Endothelial cell of umbilical vein (primary cell): ENCODE data around the gene MACF1. TPM values are rescaled to one million over a fixed set of nuclear protein-coding genes. Genes with fewer than 3 reads are reported as not detected.

ENCODE experiments used
- BruUV-seq: library from RNA; stranded (reverse); fragments of 400-500 nt; replicated peaks from 2 replicates; lab custom pipeline; 2021; lab: Mats Ljungman, UMichigan
- CTCF ChIA-PET: fragments of 300-600, 350-600 bp; sonication (Branson Sonifier 250); formaldehyde crosslinking; loops from one replicate; lab custom pipeline; 2021; ENCODE audit warnings: antibody characterized with exemption, inconsistent platforms; lab: Charles Lee
- POLR2A ChIA-PET: fragments of 300-600, 350-600 bp; sonication (Branson Sonifier 250); formaldehyde crosslinking; loops from one replicate; lab custom pipeline; 2021; ENCODE audit warnings: antibody characterized with exemption, inconsistent platforms; lab: Charles Lee
- DNase-seq: peaks from one replicate; pipeline ENCODE4 v3.0.0-alpha.2; 2011; ENCODE audit warnings: low read depth, low spot score
- FAIRE-seq: peaks from 2 replicates; lab custom pipeline; 2011; peaks lifted over from hg19 to GRCh38; lab: Jason Lieb, UNC
- H2AFZ ChIP-seq: 2 replicates; pipeline ENCODE4 v1.6.0; 2012; ENCODE audit warnings: low read depth, low read length, control low read depth, inconsistent platforms
- H3K27ac ChIP-seq: 2 replicates; pipeline ENCODE4 v1.5.1; 2011; ENCODE audit warnings: low read depth, mild to moderate bottlenecking, control low read depth, low read length, moderate library complexity; ENCODE audit not compliant: insufficient read depth
- H3K27me3 ChIP-seq, 2 experiments: 2 replicates each; pipeline versions ENCODE4 v1.6.0 to v1.6.1; 2011; ENCODE audit warnings: low read length in 2 of 2, mixed read lengths in 1 of 2; ENCODE audit not compliant: control insufficient read depth in 2 of 2, insufficient read depth in 2 of 2
- H3K36me3 ChIP-seq, 2 experiments: 2 replicates in 1 of 2; 3 replicates in 1 of 2; pipeline ENCODE4 v1.5.1; 2011; ENCODE audit warnings: low read length in 2 of 2, mild to moderate bottlenecking in 1 of 2, moderate library complexity in 1 of 2; ENCODE audit not compliant: control insufficient read depth in 2 of 2, insufficient read depth in 2 of 2; ENCODE audit errors: extremely low read depth in 1 of 2
- H3K4me1 ChIP-seq: 3 replicates; pipeline ENCODE4 v1.5.1; 2011; ENCODE audit warnings: mild to moderate bottlenecking, low read length; ENCODE audit not compliant: control insufficient read depth, insufficient read depth; ENCODE audit errors: extremely low read depth
- H3K4me2 ChIP-seq: 2 replicates; pipeline ENCODE4 v1.6.1; 2011; ENCODE audit warnings: low read length, control low read depth, mixed read lengths; ENCODE audit not compliant: insufficient read depth
- H3K4me3 ChIP-seq, 3 experiments: fragments of 200-600 bp in 1 of 3; sonication (generic), shearing (Covaris generic) in 1 of 3; replicated peaks in 1 of 3; 2 replicates each; pipeline ENCODE4 v1.5.1; 2011 to 2016; ENCODE audit warnings: control low read depth in 3 of 3, low read length in 3 of 3, mild to moderate bottlenecking in 2 of 3, inconsistent platforms in 1 of 3, low read depth in 1 of 3, moderate library complexity in 1 of 3; ENCODE audit not compliant: insufficient read depth in 1 of 3
- H3K79me2 ChIP-seq: 2 replicates; pipeline ENCODE4 v1.6.0; 2012; ENCODE audit warnings: low read length, inconsistent platforms; ENCODE audit not compliant: control insufficient read depth, insufficient read depth
- H3K9ac ChIP-seq: replicated peaks from 2 replicates; pipeline ENCODE3; 2011; ENCODE audit warnings: low read length, control low read depth; ENCODE audit not compliant: insufficient read depth; ENCODE audit errors: extremely low read depth
- H3K9me1 ChIP-seq: replicated peaks from 3 replicates; pipeline ENCODE4 v1.6.0; 2011; ENCODE audit warnings: mild to moderate bottlenecking, low read length; ENCODE audit not compliant: control insufficient read depth, insufficient read depth; ENCODE audit errors: extremely low read depth
- H3K9me3 ChIP-seq: replicated peaks from 2 replicates; pipeline ENCODE4 v1.5.1; 2012; ENCODE audit warnings: low read length, inconsistent platforms; ENCODE audit not compliant: control insufficient read depth, insufficient read depth
- H4K20me1 ChIP-seq: replicated peaks from 2 replicates; pipeline ENCODE3; 2011; ENCODE audit warnings: mild to moderate bottlenecking, low read length; ENCODE audit not compliant: control insufficient read depth, insufficient read depth; ENCODE audit errors: extremely low read depth
- CTCF ChIP-seq, 2 donors: IDR thresholded peaks; 1 replicate in 1 of 2; 2 replicates in 1 of 2; pipeline ENCODE4 v1.5.1; 2011; ENCODE audit warnings: low read length in 2 of 2, mild to moderate bottlenecking in 2 of 2, moderate library complexity in 2 of 2, control low read depth in 1 of 2, inconsistent platforms in 1 of 2, low read depth in 1 of 2; ENCODE audit not compliant: insufficient read depth in 1 of 2; ENCODE audit errors: extremely low read depth in 1 of 2
- EZH2 ChIP-seq: IDR thresholded peaks from 2 replicates; pipeline ENCODE4 v1.6.1; 2012; ENCODE audit warnings: borderline replicate concordance, low read depth, mild to moderate bottlenecking, moderate library complexity, low read length, inconsistent platforms; ENCODE audit not compliant: severe bottlenecking
- FOS ChIP-seq: IDR thresholded peaks from 2 replicates; pipeline ENCODE4 v1.6.1; 2011; ENCODE audit warnings: mild to moderate bottlenecking, low read length, moderate library complexity, borderline replicate concordance; ENCODE audit not compliant: insufficient read depth
- GATA2 ChIP-seq: IDR thresholded peaks from 2 replicates; pipeline ENCODE4 v1.7.0; 2011; ENCODE audit warnings: low read depth, mild to moderate bottlenecking, moderate library complexity, mixed read lengths, low read length; ENCODE audit not compliant: insufficient read length, insufficient read depth
- JUN ChIP-seq: IDR thresholded peaks from 2 replicates; pipeline ENCODE4 v1.6.1; 2011; ENCODE audit warnings: borderline replicate concordance, low read depth; ENCODE audit not compliant: insufficient read length, insufficient read depth
- MYC ChIP-seq: IDR thresholded peaks from one replicate; pipeline ENCODE4 v1.6.1; 2011; ENCODE audit warnings: mild to moderate bottlenecking, low read depth, low read length
- POLR2A ChIP-seq: IDR thresholded peaks from 2 replicates; pipeline ENCODE4 v1.6.1; 2012; ENCODE audit warnings: low read depth, mild to moderate bottlenecking, control low read depth, low read length
- POLR2AphosphoS5 ChIP-seq: IDR thresholded peaks from 2 replicates; pipeline ENCODE4 v1.6.1; 2012; ENCODE audit warnings: low read depth, mild to moderate bottlenecking, control low read depth, low read length, moderate library complexity; ENCODE audit not compliant: insufficient read depth
- dilution Hi-C: fragments of 300-500 bp; cut with MboI; formaldehyde crosslinking; loops from one replicate; pipeline ENCODE4 v1.15.0; 2019; ENCODE audit warnings: low sequenced_read_pairs; ENCODE audit not compliant: extremely low pct_ligation_motif_present
- intact Hi-C: fragments of 100-400 bp; cut with micrococcal nuclease; formaldehyde crosslinking; loops from one replicate; pipeline ENCODE4 v1.10.0; 2022
- polyA plus RNA-seq, 4 experiments: library from polyadenylated mRNA; depleted of rRNA in 3 of 4; stranded (reverse) in 3 of 4; unstranded in 1 of 4; fragments of >200 nt; gene quantifications; 2 replicates each; pipeline versions ENCODE4 v1.2.1 to v1.2.3, GENCODE V29; 2011 to 2012; ENCODE audit warnings: missing spikeins in 1 of 4
- total RNA-seq: library from RNA; stranded (reverse); gene quantifications from 2 replicates; pipeline ENCODE4 v1.2.3, GENCODE V29; 2021
- TF ChIP-seq, protein P1 (sequence below): IDR thresholded peaks from 2 replicates; pipeline ENCODE4 v1.6.1; 2011; ENCODE audit not compliant: insufficient read depth, insufficient read length

The MACF1 gene
- total and polyA plus RNA-seq, 2 donors (not counting 3 experiments of a cell fraction or from before 2014, with no cell fraction given) = 122 to 587 TPM

DNA sequence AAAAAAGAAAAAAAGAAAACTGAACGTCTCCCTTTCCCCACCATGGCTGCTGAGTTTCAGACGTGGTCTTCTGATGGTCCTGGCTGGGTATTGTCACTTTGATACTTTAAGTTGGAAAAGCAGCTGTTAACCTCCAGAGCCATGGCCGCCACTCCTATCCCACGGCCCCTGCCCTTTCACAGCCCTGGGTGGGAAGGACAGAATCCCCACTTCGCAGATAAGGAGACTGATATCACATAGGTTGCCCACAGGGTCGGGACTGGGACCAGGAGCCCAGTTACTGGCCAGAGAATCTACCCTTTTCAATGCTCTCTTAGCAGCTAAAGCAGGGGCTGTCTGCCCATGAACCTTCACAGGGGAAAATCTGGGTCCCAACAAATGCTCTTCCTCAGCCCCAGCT, 303.8 kb downstream of the MACF1 start:
- DNase-seq = no peak
- H3K36me3 ChIP-seq = no peaks in the 10 kb centered on the region
- BruUV-seq = no TSS peak
- TF ChIP-seq MYC (no peak), FOS (no peak), EZH2 (no peak), GATA2 (no peak), CTCF (IDR thresholded peaks at IDR 0.05; ENCODE audit: extremely low read depth in 1 of 2, insufficient read depth in 1 of 2, low read depth in 1 of 2, low read length in 2 of 2) (no peak), POLR2AphosphoS5 (no peak), JUN (no peak), POLR2A (no peak)
- TF ChIP-seq, protein P1, sequence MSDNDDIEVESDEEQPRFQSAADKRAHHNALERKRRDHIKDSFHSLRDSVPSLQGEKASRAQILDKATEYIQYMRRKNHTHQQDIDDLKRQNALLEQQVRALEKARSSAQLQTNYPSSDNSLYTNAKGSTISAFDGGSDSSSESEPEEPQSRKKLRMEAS = no peak
- dilution Hi-C loops = no loop called here
- no peaks in the 10 kb centered on the region for H3K79me2 ChIP-seq
- H3K9ac ChIP-seq = no peak overlapping the region
- H2AFZ ChIP-seq = no peak overlapping the region
- no peak overlapping the region for H3K27ac ChIP-seq
- FAIRE-seq = no peak
- H3K4me2 ChIP-seq = no peak overlapping the region
- ChIA-PET POLR2A (no interaction called here), CTCF (interaction anchor here (1.5 kb wide), 1 partner anchor 31 kb away, joined by 7 read pairs; no protein-coding TSS in a partner anchor)
- no peaks in the 10 kb centered on the region for H3K4me1 ChIP-seq
- no peaks in the 10 kb centered on the region for H3K9me1 ChIP-seq
- H3K27me3 ChIP-seq = no peaks in the 10 kb centered on the region
- intact Hi-C loops = no loop called here
- no peak overlapping the region for H3K4me3 ChIP-seq
- H3K9me3 ChIP-seq = no peaks in the 10 kb centered on the region
- H4K20me1 ChIP-seq = no peaks in the 10 kb centered on the region
